Fibroblast of gingiva (primary cell): ENCODE results near the gene MOB1A.
"Not testable (repeated sequence)": the region's sequence is repeated elsewhere in the genome, so short reads cannot be mapped to it uniquely, and the experiment has no call there.

Experiments used
- DNase-seq: peaks from one replicate; pipeline ENCODE4 v3.0.0-alpha.2; 2011; ENCODE audit warnings: low read depth

MOB1A gene

GRCh38 chr2:74178211-74179062 is at the start of gene MOB1A:
Gene MOB1A (minus strand): TSS chr2:74178879. CDS start chr2:74178674, 205 bp downstream.
- peak; percentile 98 for DNase-seq

- no peak for DNase-seq
Measured at GRCh38 chr2:74227646-74228045, 49.0 kb upstream of the MOB1A start.

GRCh38 chr2:74226648-74227213 is 48.1 kb upstream of the MOB1A start:
- DNase-seq, result no peak

GRCh38 chr2:74225698-74226459 is 47.2 kb upstream of the MOB1A start:
- no peak for DNase-seq

- DNase-seq, result no peak
Measured at GRCh38 chr2:74223941-74224770, 45.5 kb upstream of the MOB1A start.

GRCh38 chr2:74222300-74222650 is 43.6 kb upstream of the MOB1A start:
- no peak for DNase-seq

GRCh38 chr2:74221604-74222299 is 43.1 kb upstream of the MOB1A start:
- no peak for DNase-seq

- DNase-seq, result no peak
Measured at GRCh38 chr2:74221091-74221490, 42.4 kb upstream of the MOB1A start.

GRCh38 chr2:74219846-74220486 is 41.3 kb upstream of the MOB1A start:
- DNase-seq, result no peak

GRCh38 chr2:74216642-74217041 is 38.0 kb upstream of the MOB1A start:
- no peak for DNase-seq

- not testable (repeated sequence) for DNase-seq
Measured at GRCh38 chr2:74215771-74216170, 37.1 kb upstream of the MOB1A start.

- no peak for DNase-seq
Measured at GRCh38 chr2:74212702-74213410, 34.2 kb upstream of the MOB1A start.

GRCh38 chr2:74206180-74206688 is 27.6 kb upstream of the MOB1A start:
- DNase-seq, result peak; percentile 69

GRCh38 chr2:74205596-74205995 is 26.9 kb upstream of the MOB1A start:
- DNase-seq, result no peak

GRCh38 chr2:74205113-74205512 is 26.4 kb upstream of the MOB1A start:
- no peak for DNase-seq

- no peak for DNase-seq
Measured at GRCh38 chr2:74204436-74204835, 25.8 kb upstream of the MOB1A start.

- DNase-seq, result peak; percentile 94
Measured at GRCh38 chr2:74201596-74201995, 22.9 kb upstream of the MOB1A start.

GRCh38 chr2:74201196-74201595 is 22.5 kb upstream of the MOB1A start:
- no peak for DNase-seq

- DNase-seq, result no peak
Measured at GRCh38 chr2:74199871-74200305, 21.2 kb upstream of the MOB1A start.

- DNase-seq, result no peak
Measured at GRCh38 chr2:74199275-74199701, 20.6 kb upstream of the MOB1A start.
